Neural cell (in vitro differentiated cells): ENCODE measurements around the gene IPO4. TPM values are rescaled to one million over a fixed set of nuclear protein-coding genes. Genes with fewer than 3 reads are reported as not detected.

ENCODE experiments used
- H2AFZ ChIP-seq: fragments of 200-600, 300-800 bp; sonication (generic), shearing (Covaris generic); 2 replicates; pipeline ENCODE4 v1.6.0; 2014; ENCODE audit warnings: low read depth, mild to moderate bottlenecking, antibody characterized with exemption, low read length, moderate library complexity
- H3F3A ChIP-seq: fragments of 200-600 bp; shearing (Covaris generic); 2 replicates; pipeline ENCODE4 v1.6.1; 2016; ENCODE audit warnings: mild to moderate bottlenecking, moderate library complexity, mixed read lengths, antibody characterized with exemption, low read length; ENCODE audit not compliant: insufficient read depth, poor library complexity, severe bottlenecking
- H3K27ac ChIP-seq: fragments of 200-600, 300-800 bp; sonication (generic), shearing (Covaris generic); 2 replicates; pipeline ENCODE4 v1.5.1; 2014; ENCODE audit warnings: mild to moderate bottlenecking, low read length, moderate library complexity
- H3K27me3 ChIP-seq: fragments of 300-800, 200-600 bp; sonication (generic), shearing (Covaris generic); 2 replicates; pipeline ENCODE4 v1.6.0; 2014; ENCODE audit warnings: mild to moderate bottlenecking, low read depth, low read length, moderate library complexity; ENCODE audit not compliant: insufficient read depth
- H3K36me3 ChIP-seq: fragments of 300-800, 200-600 bp; sonication (generic), shearing (Covaris generic); 2 replicates; pipeline ENCODE4 v1.5.1; 2014; ENCODE audit warnings: mild to moderate bottlenecking, antibody characterized with exemption, low read length, moderate library complexity; ENCODE audit not compliant: insufficient read depth
- H3K4me2 ChIP-seq: fragments of 300-800, 200-600 bp; sonication (generic), shearing (Covaris generic); 2 replicates; pipeline ENCODE4 v1.6.0; 2014; ENCODE audit warnings: mild to moderate bottlenecking, low read length
- H3K4me3 ChIP-seq: fragments of 300-800, 200-600 bp; sonication (generic), shearing (Covaris generic); 2 replicates; pipeline ENCODE4 v1.5.1; 2014; ENCODE audit warnings: mild to moderate bottlenecking, low read length, moderate library complexity
- H3K79me2 ChIP-seq: fragments of 200-600 bp; shearing (Covaris generic); replicated peaks from 2 replicates; pipeline ENCODE4 v1.6.0; 2014; ENCODE audit warnings: mild to moderate bottlenecking, low read length, moderate library complexity; ENCODE audit not compliant: insufficient read depth
- H3K9ac ChIP-seq: fragments of 300-800, 200-600 bp; sonication (generic), shearing (Covaris generic); 2 replicates; pipeline ENCODE4 v1.6.1; 2016; ENCODE audit warnings: mild to moderate bottlenecking, low read length, mixed read lengths
- H3K9me2 ChIP-seq: fragments of 200-600 bp; shearing (Covaris generic); 2 replicates; pipeline ENCODE4 v1.6.1; 2016; ENCODE audit warnings: mild to moderate bottlenecking, low read length, mixed read lengths; ENCODE audit not compliant: insufficient read depth
- H3K9me3 ChIP-seq: fragments of 200-600, 300-800 bp; sonication (generic), shearing (Covaris generic); 2 replicates; pipeline ENCODE4 v1.6.1; 2016; ENCODE audit warnings: mild to moderate bottlenecking, mixed run types, low read length, moderate library complexity, mixed read lengths
- H4K20me1 ChIP-seq: fragments of 200-600 bp; shearing (Covaris generic); 2 replicates; pipeline ENCODE4 v1.6.1; 2016; ENCODE audit warnings: mild to moderate bottlenecking, mixed run types; ENCODE audit not compliant: insufficient read depth
- CTCF ChIP-seq: fragments of 450-650 bp; IDR thresholded peaks from 2 replicates; pipeline ENCODE4 v1.5.1; 2014; ENCODE audit warnings: antibody characterized with exemption, mild to moderate bottlenecking, moderate library complexity; ENCODE audit not compliant: poor library complexity, severe bottlenecking
- EP300 ChIP-seq: fragments of 450-650 bp; conservative IDR thresholded peaks from 2 replicates; pipeline ENCODE4 v1.6.1; 2014; ENCODE audit warnings: antibody characterized with exemption, mild to moderate bottlenecking, moderate library complexity; ENCODE audit not compliant: poor library complexity, severe bottlenecking
- MXI1 ChIP-seq: fragments of 450-650 bp; conservative IDR thresholded peaks from 2 replicates; pipeline ENCODE4 v1.6.1; 2014; ENCODE audit warnings: antibody characterized with exemption, mild to moderate bottlenecking; ENCODE audit not compliant: poor library complexity, severe bottlenecking
- POLR2AphosphoS5 ChIP-seq: IDR thresholded peaks from 2 replicates; pipeline ENCODE4 v1.6.1; 2012
- RAD21 ChIP-seq: fragments of 450-650 bp; conservative IDR thresholded peaks from 2 replicates; pipeline ENCODE4 v1.6.1; 2014; ENCODE audit warnings: antibody characterized with exemption, mild to moderate bottlenecking, moderate library complexity
- REST ChIP-seq: IDR thresholded peaks from 2 replicates; pipeline ENCODE4 v1.6.1; 2012; ENCODE audit warnings: borderline replicate concordance
- SMC3 ChIP-seq: fragments of 450-650 bp; conservative IDR thresholded peaks from 2 replicates; pipeline ENCODE4 v1.6.1; 2014; ENCODE audit warnings: antibody characterized with exemption, mild to moderate bottlenecking, moderate library complexity; ENCODE audit not compliant: poor library complexity
- TAF1 ChIP-seq: IDR thresholded peaks from 2 replicates; pipeline ENCODE4 v1.6.1; 2012; ENCODE audit warnings: low read depth
- polyA plus RNA-seq: library from polyadenylated mRNA; depleted of rRNA; stranded (reverse); fragments of >200 nt; gene quantifications from 2 replicates; pipeline ENCODE4 v1.2.3, GENCODE V29; 2014

IPO4 gene
- polyA plus RNA-seq, 1 donor from 2014 or later, result 9.2 TPM

- peaks cover 8% of the 10 kb centered on the region for H3F3A ChIP-seq
- no peak overlapping the region for H3K4me2 ChIP-seq
- TF ChIP-seq SMC3 (no peak), EP300 (no peak), RAD21 (no peak), TAF1 (no peak), REST (no peak), MXI1 (no peak)
- peaks cover 10% of the 10 kb centered on the region for H3K79me2 ChIP-seq
- peak overlapping the region; percentile 67 for H3K9ac ChIP-seq
- H3K9me3 ChIP-seq, result no peaks in the 10 kb centered on the region
- no peaks in the 10 kb centered on the region for H4K20me1 ChIP-seq
- no peaks in the 10 kb centered on the region for H3K9me2 ChIP-seq
- peak overlapping the region; percentile 74 for H3K4me3 ChIP-seq
- H3K27me3 ChIP-seq, result no peaks in the 10 kb centered on the region
- H3K36me3 ChIP-seq, result no peaks in the 10 kb centered on the region
- no peak overlapping the region for H2AFZ ChIP-seq
- no peak overlapping the region for H3K27ac ChIP-seq
Observed at GRCh38 chr14:24136684-24137528, 51.7 kb downstream of the IPO4 start.

DNA sequence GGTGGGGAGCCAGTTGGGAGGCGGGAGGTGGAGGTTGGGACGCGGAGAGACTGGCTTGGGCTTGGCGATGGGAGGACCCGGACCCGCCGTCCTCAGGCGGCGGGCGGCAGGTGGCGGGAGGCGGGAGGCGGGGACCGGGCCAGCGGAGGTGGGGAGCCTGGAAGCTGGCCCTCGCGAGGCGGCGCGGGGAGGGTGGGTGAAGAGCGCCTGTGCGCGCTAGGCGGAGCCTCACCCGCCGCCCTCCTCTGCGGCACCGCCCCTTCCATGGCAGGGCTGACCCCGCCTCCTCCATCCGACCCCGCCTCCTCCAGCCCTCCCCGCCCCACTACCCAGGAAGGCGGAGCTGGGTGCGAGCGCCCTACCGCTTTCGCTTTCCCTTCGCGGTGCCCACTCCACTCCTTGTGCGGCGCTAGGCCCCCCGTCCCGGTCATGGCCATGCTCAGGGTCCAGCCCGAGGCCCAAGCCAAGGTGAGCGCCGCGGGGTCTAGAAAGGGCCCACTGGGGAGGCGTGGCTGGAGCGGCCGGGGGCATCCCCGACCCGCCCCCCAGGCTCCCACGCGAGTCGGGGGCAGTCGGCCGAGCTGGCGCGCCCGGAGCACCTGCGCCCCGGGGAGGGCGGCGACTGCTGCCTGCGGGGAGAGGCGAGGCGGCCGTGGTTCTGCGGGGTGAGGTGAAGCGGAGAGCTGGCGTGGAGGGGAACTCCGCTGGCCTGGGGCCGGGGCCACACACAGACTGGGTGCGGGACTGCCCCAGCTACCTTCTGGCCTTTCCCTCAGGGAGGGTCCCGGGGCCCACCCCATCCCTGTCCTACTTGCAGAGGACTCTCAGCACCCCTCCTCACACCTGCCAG, 52.6 kb downstream of the IPO4 start, which contains the start of gene PSME1:
Gene PSME1, plus strand, starts transcription at position 361 of the 850 bp plus-strand sequence. Its CDS starts 69 bp downstream, at position 430.
- H2AFZ ChIP-seq, result peak within 1 kb of the TSS; percentile 51

More for the DNA sequence above, 52.6 kb downstream of the IPO4 start, which contains the start of gene PSME1:
- Histone ChIP-seq H3K27me3 (no peaks in the 10 kb centered on the region), H4K20me1 (no peaks in the 10 kb centered on the region), H3K79me2 (peaks cover 10% of the 10 kb centered on the region), H3F3A (peaks cover 6% of the 10 kb centered on the region), H3K27ac (no peak within 1 kb of the TSS), H3K9me2 (no peaks in the 10 kb centered on the region), H3K4me2 (peak within 1 kb of the TSS; percentile 52), H3K36me3 (no peaks in the 10 kb centered on the region), H3K4me3 (peak within 1 kb of the TSS; percentile 74), H3K9me3 (no peaks in the 10 kb centered on the region), H3K9ac (peak within 1 kb of the TSS; percentile 67)
- peak; percentile 25 for TF ChIP-seq MXI1
- no peak for TF ChIP-seq CTCF
- TF ChIP-seq REST, result peak; percentile 6
- TF ChIP-seq SMC3, result no peak
- TF ChIP-seq POLR2AphosphoS5, result peak; percentile 33
